GM18867 (cell line): Measurements from ENCODE around the gene SLC4A4.

Experiments used
- ATAC-seq: cut with Tn5 transposase; IDR thresholded peaks from one replicate; pipeline ENCODE4 v1.9.1; 2021; ENCODE audit warnings: mild to moderate bottlenecking, moderate library complexity; ENCODE audit not compliant: unreplicated experiment

Gene SLC4A4

GRCh38 chr4:71356924-71357663 lies 18.3 kb downstream of the SLC4A4 start:
- ATAC-seq, result no peak

- no peak for ATAC-seq
Measured at GRCh38 chr4:71360844-71361243, 22.0 kb downstream of the SLC4A4 start.

GRCh38 chr4:71361476-71361875 lies 22.7 kb downstream of the SLC4A4 start:
- no peak for ATAC-seq

GRCh38 chr4:71366766-71367165 lies 27.9 kb downstream of the SLC4A4 start:
- ATAC-seq, result no peak

- ATAC-seq, result no peak
Measured at GRCh38 chr4:71367546-71367945, 28.7 kb downstream of the SLC4A4 start.

- no peak for ATAC-seq
Measured at GRCh38 chr4:71368906-71369305, 30.1 kb downstream of the SLC4A4 start.

- ATAC-seq, result no peak
Measured at GRCh38 chr4:71369536-71369935, 30.7 kb downstream of the SLC4A4 start.

GRCh38 chr4:71375494-71375893 lies 36.7 kb downstream of the SLC4A4 start:
- no peak for ATAC-seq

GRCh38 chr4:71377561-71377960 lies 38.7 kb downstream of the SLC4A4 start:
- no peak for ATAC-seq

- ATAC-seq, result no peak
Measured at GRCh38 chr4:71379126-71379525, 40.3 kb downstream of the SLC4A4 start.

- ATAC-seq, result no peak
Measured at GRCh38 chr4:71380788-71381187, 42.0 kb downstream of the SLC4A4 start.

GRCh38 chr4:71382125-71382899 lies 43.5 kb downstream of the SLC4A4 start:
- no peak for ATAC-seq

GRCh38 chr4:71382900-71383560 lies 44.2 kb downstream of the SLC4A4 start:
- no peak for ATAC-seq

GRCh38 chr4:71383984-71384383 lies 45.2 kb downstream of the SLC4A4 start:
- ATAC-seq, result no peak

GRCh38 chr4:71389149-71389827 lies 50.5 kb downstream of the SLC4A4 start:
- no peak for ATAC-seq

GRCh38 chr4:71392109-71392508 lies 53.3 kb downstream of the SLC4A4 start:
- no peak for ATAC-seq

- no peak for ATAC-seq
Measured at GRCh38 chr4:71396382-71396781, 57.6 kb downstream of the SLC4A4 start.

GRCh38 chr4:71400810-71401209 lies 62.0 kb downstream of the SLC4A4 start:
- no peak for ATAC-seq

- ATAC-seq, result no peak
Measured at GRCh38 chr4:71402616-71403015, 63.8 kb downstream of the SLC4A4 start.

- no peak for ATAC-seq
Measured at GRCh38 chr4:71404049-71404448, 65.2 kb downstream of the SLC4A4 start.

GRCh38 chr4:71405791-71406190 lies 67.0 kb downstream of the SLC4A4 start:
- ATAC-seq, result no peak
